Upper lobe of right lung (tissue), 1 donor: ENCODE results near the gene TNFRSF9. TPM values are rescaled to one million over a fixed set of nuclear protein-coding genes. Genes with fewer than 3 reads are reported as not detected.
A peak's percentile ranks its signal among the peaks of the same experiment; 100 is the strongest.

Experiments used
- ATAC-seq: fragments of 200-7000 bp; cut with Tn5 transposase; one replicate; pipeline ENCODE4 v1.9.1; 2020; ENCODE audit warnings: mild to moderate bottlenecking, moderate library complexity
- DNase-seq: peaks from one replicate; pipeline ENCODE4 v3.0.0-alpha.2; 2020
- H3K27ac ChIP-seq: fragments of 200-600 bp; one replicate; pipeline ENCODE4 v1.8.0; 2022
- H3K27me3 ChIP-seq: fragments of 200-600 bp; one replicate; pipeline ENCODE4 v1.8.0; 2022; ENCODE audit warnings: mild to moderate bottlenecking
- H3K36me3 ChIP-seq: fragments of 200-600 bp; one replicate; pipeline ENCODE4 v1.8.0; 2022
- H3K4me1 ChIP-seq: fragments of 200-600 bp; one replicate; pipeline ENCODE4 v1.8.0; 2022
- H3K4me3 ChIP-seq: fragments of 200-600 bp; one replicate; pipeline ENCODE4 v1.8.0; 2022; ENCODE audit warnings: mild to moderate bottlenecking
- H3K9me3 ChIP-seq: fragments of 200-600 bp; one replicate; pipeline ENCODE4 v1.8.0; 2022
- CTCF ChIP-seq: fragments of 200-600 bp; IDR thresholded peaks from one replicate; pipeline ENCODE4 v1.8.0; 2022; ENCODE audit warnings: antibody characterized with exemption
- intact Hi-C: fragments of 100-400 bp; cut with DNase I; formaldehyde crosslinking; loops from one replicate; pipeline ENCODE4 v1.11.0; 2022
- long read RNA-seq: library from polyadenylated mRNA; unstranded; transcript quantifications from one replicate; pipeline ENCODE4 v2.0.0, GENCODE V29; 2021
- total RNA-seq: library from RNA; stranded (reverse); fragmentation: NEBNext Ultra II Directional; extraction: Animal tissue kit (Norgen Biotek cat#: 25700); gene quantifications from one replicate; pipeline ENCODE4 v1.2.1, GENCODE V29; 2021
- donor health status: DM: no; HTN: yes; CAD: no; lungs with severe emphysema.

Gene TNFRSF9
- total RNA-seq, result 0.49 TPM
- long read RNA-seq, partial matches to known transcripts, result 0 of 1 reads
- long read RNA-seq, other reads (novel, unspliced or antisense), result 0 of 1 reads

GRCh38 chr1:7940745-7941436, at the start of gene TNFRSF9:
TNFRSF9 (minus strand) TSS chr1:7940839; CDS start chr1:7939994, 845 bp downstream.
- H3K4me1 ChIP-seq, result peaks cover 7% of the 10 kb centered on the region
- intact Hi-C loops, result no loop called here
- TF ChIP-seq CTCF, result no peak
- H3K4me3 ChIP-seq, result no peak within 1 kb of the TSS
- peaks cover 9% of the 10 kb centered on the region for H3K27me3 ChIP-seq
- no peak within 1 kb of the TSS for H3K27ac ChIP-seq
- ATAC-seq (peak; percentile 40), DNase-seq (peak; percentile 68)
- H3K9me3 ChIP-seq, result no peaks in the 10 kb centered on the region
- H3K36me3 ChIP-seq, result no peaks in the 10 kb centered on the region

DNA sequence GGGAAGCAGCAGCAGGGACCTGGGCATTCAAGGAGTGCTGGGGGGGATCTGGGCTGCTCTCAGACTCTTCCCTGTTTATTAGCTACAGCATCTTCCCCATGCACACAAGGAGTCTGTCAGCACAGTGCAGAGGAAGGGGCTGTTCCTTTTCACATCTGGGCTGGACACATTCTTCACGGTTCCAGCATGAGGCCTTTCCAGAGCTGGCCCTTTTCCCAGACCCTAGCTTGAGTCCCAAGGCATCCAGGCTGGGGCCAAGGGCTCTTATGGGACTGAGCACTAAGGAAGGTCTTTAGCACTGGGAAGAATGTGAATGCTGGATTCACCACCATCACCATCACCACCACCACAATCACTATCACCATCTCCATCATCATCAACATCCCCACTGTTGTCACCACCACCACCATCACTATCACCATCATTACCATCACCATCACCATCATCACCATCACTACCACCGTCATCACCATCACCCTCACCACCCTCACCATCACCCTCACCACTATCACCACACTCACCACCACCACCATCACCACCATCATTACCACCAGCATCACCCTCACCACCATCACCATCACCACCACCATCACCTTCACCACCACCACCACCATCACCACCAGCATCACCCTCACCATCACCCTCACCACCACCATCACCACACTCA, 49.3 kb upstream of the TNFRSF9 start:
- intact Hi-C loops, result loop anchor here (10.0 kb wide), 1 partner anchor 325 kb away; the partner anchor contains the start of gene SLC45A1
- no peaks in the 10 kb centered on the region for H3K9me3 ChIP-seq
- no peak overlapping the region for H3K27ac ChIP-seq
- no peak overlapping the region for H3K4me3 ChIP-seq
- TF ChIP-seq CTCF, result no peak
- H3K36me3 ChIP-seq, result peaks cover 18% of the 10 kb centered on the region
- ATAC-seq (no peak), DNase-seq (no peak)
- no peaks in the 10 kb centered on the region for H3K27me3 ChIP-seq
- no peaks in the 10 kb centered on the region for H3K4me1 ChIP-seq

DNA sequence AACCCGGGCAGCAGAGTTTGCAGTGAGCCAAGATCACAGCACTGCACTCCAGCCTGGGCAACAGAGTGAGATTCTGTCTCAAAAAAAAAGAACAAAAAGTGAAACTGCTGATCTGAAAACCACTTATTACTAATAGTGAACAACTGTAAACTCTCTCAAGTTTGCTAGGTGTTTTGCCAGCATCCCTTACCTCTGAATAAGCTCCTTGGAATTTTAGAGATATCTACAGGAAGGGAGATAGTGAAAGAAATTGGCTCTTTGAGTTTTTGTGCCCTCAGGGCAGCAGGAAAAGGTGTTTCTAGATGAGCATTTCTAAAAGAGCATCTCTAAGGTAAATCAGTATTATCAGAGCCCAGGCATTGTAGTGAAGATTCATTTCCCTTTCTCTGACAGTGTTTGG, 47.9 kb upstream of the TNFRSF9 start:
- no peak for ATAC-seq
- no peaks in the 10 kb centered on the region for H3K27me3 ChIP-seq
- no peak overlapping the region for H3K4me3 ChIP-seq
- H3K4me1 ChIP-seq, result no peaks in the 10 kb centered on the region
- peaks cover 31% of the 10 kb centered on the region for H3K36me3 ChIP-seq
- H3K27ac ChIP-seq, result no peak overlapping the region
- DNase-seq, result no peak
- no peaks in the 10 kb centered on the region for H3K9me3 ChIP-seq
- no peak for TF ChIP-seq CTCF
- intact Hi-C loops, result loop anchor here (10.0 kb wide), 1 partner anchor 326 kb away; the partner anchor contains the start of gene SLC45A1

DNA sequence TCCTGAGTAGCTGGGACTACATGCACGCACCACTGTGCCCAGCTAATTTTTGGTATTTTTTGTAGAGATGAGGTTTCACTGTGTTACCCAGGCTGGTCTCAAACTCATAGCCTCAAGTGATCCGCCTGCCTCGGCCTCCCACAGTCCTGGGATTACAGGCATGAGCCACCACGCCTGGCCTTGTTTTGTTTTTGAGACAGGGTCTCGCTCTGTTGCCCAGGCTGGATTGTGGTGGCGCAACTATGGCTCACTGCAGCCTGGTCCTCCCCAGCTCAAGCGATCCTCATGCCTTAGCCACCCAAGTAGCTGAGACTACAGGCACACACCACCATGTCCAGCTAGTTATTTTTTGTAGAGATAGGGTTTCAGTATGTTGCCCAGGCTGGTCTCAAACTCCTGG, 46.9 kb upstream of the TNFRSF9 start:
- intact Hi-C loops, result loop anchor here (10.0 kb wide), 1 partner anchor 327 kb away; the partner anchor contains the start of gene SLC45A1
- no peak for TF ChIP-seq CTCF
- Histone ChIP-seq H3K4me1 (peaks cover 3% of the 10 kb centered on the region), H3K4me3 (no peak overlapping the region), H3K9me3 (no peaks in the 10 kb centered on the region), H3K27me3 (no peaks in the 10 kb centered on the region), H3K36me3 (peaks cover 42% of the 10 kb centered on the region), H3K27ac (no peak overlapping the region)
- DNase-seq, result no peak
- no peak for ATAC-seq

GRCh38 chr1:7985851-7986612, 45.4 kb upstream of the TNFRSF9 start:
- no peak for TF ChIP-seq CTCF
- no peak for ATAC-seq
- Histone ChIP-seq H3K27me3 (no peaks in the 10 kb centered on the region), H3K36me3 (peaks cover 50% of the 10 kb centered on the region), H3K9me3 (no peaks in the 10 kb centered on the region), H3K4me1 (peaks cover 9% of the 10 kb centered on the region), H3K27ac (no peak overlapping the region), H3K4me3 (no peak overlapping the region)
- no peak for DNase-seq
- intact Hi-C loops, result loop anchor here (10.0 kb wide), 1 partner anchor 329 kb away; the partner anchor contains the start of gene SLC45A1
